ENCODE data around the gene BHLHE40. TPM values are rescaled to one million over a fixed set of nuclear protein-coding genes. Genes with fewer than 3 reads are reported as not detected.

The BHLHE40 gene
- total and polyA plus RNA-seq, 2 donors (not counting 3 experiments of a cell fraction or from before 2014, with no cell fraction given), result 40.3 to 57.9 TPM

- intact Hi-C loops (cut with micrococcal nuclease) (no loop called here), dilution Hi-C loops (cut with MboI; ENCODE audit: extremely low pct_ligation_motif_present, low sequenced_read_pairs) (no loop called here)
- DNase-seq (ENCODE audit: low read depth, low spot score) (no peak), FAIRE-seq (no peak)
- TF ChIP-seq FOS (IDR thresholded peaks at IDR 0.05; ENCODE audit: borderline replicate concordance, insufficient read depth, low read length) (no peak), MYC (IDR thresholded peaks at IDR 0.05; ENCODE audit: low read depth, low read length) (no peak), GATA2 (IDR thresholded peaks at IDR 0.05; ENCODE audit: insufficient read depth, insufficient read length, low read depth, low read length) (no peak), JUN (IDR thresholded peaks at IDR 0.05; ENCODE audit: borderline replicate concordance, insufficient read depth, insufficient read length, low read depth) (no peak), POLR2A (IDR thresholded peaks at IDR 0.05; ENCODE audit: low read depth, low read length) (no peak), POLR2AphosphoS5 (IDR thresholded peaks at IDR 0.05; ENCODE audit: insufficient read depth, low read depth, low read length) (no peak), EZH2 (IDR thresholded peaks at IDR 0.05; ENCODE audit: borderline replicate concordance, low read depth, low read length, severe bottlenecking) (no peak)
- TF ChIP-seq, protein P1, sequence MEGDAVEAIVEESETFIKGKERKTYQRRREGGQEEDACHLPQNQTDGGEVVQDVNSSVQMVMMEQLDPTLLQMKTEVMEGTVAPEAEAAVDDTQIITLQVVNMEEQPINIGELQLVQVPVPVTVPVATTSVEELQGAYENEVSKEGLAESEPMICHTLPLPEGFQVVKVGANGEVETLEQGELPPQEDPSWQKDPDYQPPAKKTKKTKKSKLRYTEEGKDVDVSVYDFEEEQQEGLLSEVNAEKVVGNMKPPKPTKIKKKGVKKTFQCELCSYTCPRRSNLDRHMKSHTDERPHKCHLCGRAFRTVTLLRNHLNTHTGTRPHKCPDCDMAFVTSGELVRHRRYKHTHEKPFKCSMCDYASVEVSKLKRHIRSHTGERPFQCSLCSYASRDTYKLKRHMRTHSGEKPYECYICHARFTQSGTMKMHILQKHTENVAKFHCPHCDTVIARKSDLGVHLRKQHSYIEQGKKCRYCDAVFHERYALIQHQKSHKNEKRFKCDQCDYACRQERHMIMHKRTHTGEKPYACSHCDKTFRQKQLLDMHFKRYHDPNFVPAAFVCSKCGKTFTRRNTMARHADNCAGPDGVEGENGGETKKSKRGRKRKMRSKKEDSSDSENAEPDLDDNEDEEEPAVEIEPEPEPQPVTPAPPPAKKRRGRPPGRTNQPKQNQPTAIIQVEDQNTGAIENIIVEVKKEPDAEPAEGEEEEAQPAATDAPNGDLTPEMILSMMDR (IDR thresholded peaks at IDR 0.05; ENCODE audit: extremely low read depth in 1 of 2, insufficient read depth in 1 of 2, low read depth in 1 of 2, low read length in 2 of 2), result no peak
- TF ChIP-seq, protein P2, sequence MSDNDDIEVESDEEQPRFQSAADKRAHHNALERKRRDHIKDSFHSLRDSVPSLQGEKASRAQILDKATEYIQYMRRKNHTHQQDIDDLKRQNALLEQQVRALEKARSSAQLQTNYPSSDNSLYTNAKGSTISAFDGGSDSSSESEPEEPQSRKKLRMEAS (IDR thresholded peaks at IDR 0.05; ENCODE audit: insufficient read depth, insufficient read length), result no peak
- no peak overlapping the region for H2AFZ ChIP-seq (ENCODE audit: low read depth, low read length)
- H3K9me1 ChIP-seq (replicated peaks; ENCODE audit: control insufficient read depth, extremely low read depth, insufficient read depth, low read length), result no peaks in the 10 kb centered on the region
- H3K4me3 ChIP-seq (replicated peaks in 1 of 3; ENCODE audit: insufficient read depth in 1 of 3, low read depth in 1 of 3, low read length in 3 of 3), result no peak overlapping the region
- ChIA-PET CTCF (interaction anchor here (0.7 kb wide), 1 partner anchor 11 kb away, joined by 3 read pairs; no protein-coding TSS in a partner anchor), POLR2A (no interaction called here)
- no peaks in the 10 kb centered on the region for H3K79me2 ChIP-seq (ENCODE audit: control insufficient read depth, insufficient read depth, low read length)
- no TSS peak for BruUV-seq (replicated peaks)
- H3K27me3 ChIP-seq (ENCODE audit: control insufficient read depth in 2 of 2, insufficient read depth in 2 of 2, low read length in 2 of 2), result no peaks in the 10 kb centered on the region
- H4K20me1 ChIP-seq (replicated peaks; ENCODE audit: control insufficient read depth, extremely low read depth, insufficient read depth, low read length), result no peaks in the 10 kb centered on the region
- no peak overlapping the region for H3K4me2 ChIP-seq (ENCODE audit: insufficient read depth, low read length)
- peaks cover 4% of the 10 kb centered on the region for H3K4me1 ChIP-seq (ENCODE audit: control insufficient read depth, extremely low read depth, insufficient read depth, low read length)
- no peaks in the 10 kb centered on the region for H3K36me3 ChIP-seq (ENCODE audit: control insufficient read depth in 2 of 2, extremely low read depth in 1 of 2, insufficient read depth in 2 of 2, low read length in 2 of 2)
- H3K9me3 ChIP-seq (replicated peaks; ENCODE audit: control insufficient read depth, insufficient read depth, low read length), result no peaks in the 10 kb centered on the region
- H3K9ac ChIP-seq (replicated peaks; ENCODE audit: extremely low read depth, insufficient read depth, low read length), result no peak overlapping the region
- H3K27ac ChIP-seq (ENCODE audit: insufficient read depth, low read depth, low read length), result no peak overlapping the region
Observed at GRCh38 chr3:4935347-4935746, 43.9 kb upstream of the BHLHE40 start.
